Endodermal cell (in vitro differentiated cells): ENCODE measurements around the gene FLCN. TPM values are rescaled to one million over a fixed set of nuclear protein-coding genes. Genes with fewer than 3 reads are reported as not detected.
"Not testable (repeated sequence)": the region's sequence is repeated elsewhere in the genome, so short reads cannot be mapped to it uniquely, and the experiment has no call there.

Experiments used
- DNase-seq: peaks from one replicate; pipeline ENCODE4 v3.0.0-alpha.2; 2017
- H3K27ac ChIP-seq: 2 replicates; pipeline ENCODE4 v1.5.1; 2013; ENCODE audit warnings: mild to moderate bottlenecking, low read depth, low read length, moderate library complexity
- H3K27me3 ChIP-seq: 2 replicates; pipeline ENCODE4 v1.6.1; 2013; ENCODE audit warnings: mild to moderate bottlenecking, low read length, moderate library complexity; ENCODE audit not compliant: insufficient read depth, control insufficient read depth, poor library complexity, severe bottlenecking
- H3K36me3 ChIP-seq: 2 replicates; pipeline ENCODE4 v1.7.0; 2013; ENCODE audit warnings: mild to moderate bottlenecking, low read length, moderate library complexity; ENCODE audit not compliant: control insufficient read depth, insufficient read depth
- H3K4me1 ChIP-seq: one replicate; pipeline ENCODE4 v1.7.0; 2013; ENCODE audit warnings: low read length; ENCODE audit not compliant: control insufficient read depth, insufficient read depth
- H3K4me3 ChIP-seq: 2 replicates; pipeline ENCODE4 v1.5.1; 2013; ENCODE audit warnings: mild to moderate bottlenecking, low read length, moderate library complexity
- H3K9ac ChIP-seq: 2 replicates; pipeline ENCODE4 v1.6.1; 2013; ENCODE audit warnings: mild to moderate bottlenecking, low read length, moderate library complexity; ENCODE audit not compliant: poor library complexity, severe bottlenecking; ENCODE audit errors: extremely low read depth
- H3K9me3 ChIP-seq: 2 replicates; pipeline ENCODE4 v1.6.1; 2013; ENCODE audit warnings: mild to moderate bottlenecking, low read length, moderate library complexity; ENCODE audit not compliant: control insufficient read depth
- H3K27ac Mint-ChIP-seq: 2 replicates; pipeline ENCODE4 v1.8.0; 2020; ENCODE audit warnings: mixed read lengths
- H3K27me3 Mint-ChIP-seq: 2 replicates; pipeline ENCODE4 v1.8.0; 2021; ENCODE audit warnings: mild to moderate bottlenecking, mixed read lengths; ENCODE audit not compliant: insufficient read depth
- H3K36me3 Mint-ChIP-seq: 2 replicates; pipeline ENCODE4 v1.8.0; 2020; ENCODE audit warnings: low read depth, mixed read lengths
- H3K4me1 Mint-ChIP-seq: 2 replicates; pipeline ENCODE4 v1.8.0; 2020; ENCODE audit warnings: mixed read lengths
- H3K4me3 Mint-ChIP-seq: 2 replicates; pipeline ENCODE4 v1.8.0; 2020; ENCODE audit warnings: mild to moderate bottlenecking, moderate library complexity, mixed read lengths
- H3K9me3 Mint-ChIP-seq: 2 replicates; pipeline ENCODE4 v1.8.0; 2020; ENCODE audit warnings: mild to moderate bottlenecking, mixed read lengths
- CTCF ChIP-seq: fragments of 200-600 bp; sonication (generic); conservative IDR thresholded peaks from 2 replicates; pipeline ENCODE4 v1.5.0; 2021; ENCODE audit warnings: antibody characterized with exemption, mild to moderate bottlenecking
- WGBS, 2 experiments: methylation state at CpG; one replicate each; pipeline versions ENCODE4 v1.1.5 to v1.1.7; 2013; ENCODE audit warnings: missing lambda C conversion rate in 2 of 2, mixed read lengths in 1 of 2; ENCODE audit not compliant: insufficient coverage in 1 of 2, insufficient read length in 1 of 2; 5-methylcytosine and 5-hydroxymethylcytosine counted together
- total RNA-seq, 2 donors: library from RNA; stranded (reverse); fragmentation: NEBNext Ultra II Directional in 1 of 2; extraction: Animal tissue kit (Norgen Biotek cat#: 25700) in 1 of 2; gene quantifications; 2 replicates in 1 of 2; 3 replicates in 1 of 2; pipeline ENCODE4 v1.2.1, GENCODE V29; 2021

FLCN gene
- total RNA-seq, 2 donors from 2014 or later: 41.8 to 47.2 TPM

GRCh38 chr17:17258011-17258410 lies 21.0 kb upstream of the FLCN start:
- Histone ChIP-seq H3K36me3 (peaks cover 80% of the 10 kb centered on the region), H3K27ac (no peak overlapping the region), H3K27me3 (no peaks in the 10 kb centered on the region), H3K4me3 (no peak overlapping the region), H3K9me3 (peaks cover 5% of the 10 kb centered on the region), H3K4me1 (no peaks in the 10 kb centered on the region), H3K9ac (no peak overlapping the region)
- Mint-ChIP-seq H3K27me3 (no peaks in the 10 kb centered on the region), H3K27ac (no peak overlapping the region), H3K9me3 (no peaks in the 10 kb centered on the region), H3K36me3 (peaks cover 73% of the 10 kb centered on the region), H3K4me1 (no peaks in the 10 kb centered on the region), H3K4me3 (no peak overlapping the region)
- no peak for DNase-seq
- WGBS, 2 experiments: 95 to 96% methylated on average over 7 of the region's 7 CpGs
- TF ChIP-seq CTCF: no peak

GRCh38 chr17:17256316-17256715 lies 19.3 kb upstream of the FLCN start:
- H3K9ac ChIP-seq: no peak overlapping the region
- DNase-seq: no peak
- H3K4me3 ChIP-seq: no peak overlapping the region
- no peaks in the 10 kb centered on the region for H3K27me3 ChIP-seq
- no peaks in the 10 kb centered on the region for H3K4me1 ChIP-seq
- Mint-ChIP-seq H3K9me3 (no peaks in the 10 kb centered on the region), H3K4me3 (no peak overlapping the region), H3K27ac (no peak overlapping the region), H3K27me3 (no peaks in the 10 kb centered on the region), H3K36me3 (peaks cover 81% of the 10 kb centered on the region), H3K4me1 (no peaks in the 10 kb centered on the region)
- H3K36me3 ChIP-seq: peaks cover 84% of the 10 kb centered on the region
- no peak for TF ChIP-seq CTCF
- H3K9me3 ChIP-seq: peaks cover 5% of the 10 kb centered on the region
- no peak overlapping the region for H3K27ac ChIP-seq
- WGBS, 2 experiments: 93 to 100% methylated on average over 1 of the region's 1 CpG

- H3K27ac Mint-ChIP-seq, DNase-seq, H3K9ac ChIP-seq, H3K9me3 ChIP-seq, H3K4me1 Mint-ChIP-seq, H3K4me1 ChIP-seq, H3K27ac ChIP-seq, H3K4me3 Mint-ChIP-seq, H3K27me3 Mint-ChIP-seq, H3K4me3 ChIP-seq, H3K9me3 Mint-ChIP-seq, H3K27me3 ChIP-seq: not testable (repeated sequence)
- peaks cover 80% of the 10 kb centered on the region for H3K36me3 ChIP-seq
- WGBS, 2 experiments: 90% methylated on average over 9 of the region's 11 CpGs; no CpG with 5 or more reads in 1 of the 2 experiments
- peaks cover 77% of the 10 kb centered on the region for H3K36me3 Mint-ChIP-seq
Measured at GRCh38 chr17:17255689-17256088, 18.7 kb upstream of the FLCN start.

GRCh38 chr17:17254036-17254435 lies 17.1 kb upstream of the FLCN start:
- Mint-ChIP-seq H3K4me3 (no peak overlapping the region), H3K27me3 (no peaks in the 10 kb centered on the region), H3K27ac (no peak overlapping the region), H3K4me1 (no peaks in the 10 kb centered on the region), H3K9me3 (no peaks in the 10 kb centered on the region), H3K36me3 (peaks cover 73% of the 10 kb centered on the region)
- H3K4me3 ChIP-seq: no peak overlapping the region
- TF ChIP-seq CTCF: no peak
- no peak overlapping the region for H3K9ac ChIP-seq
- peaks cover 5% of the 10 kb centered on the region for H3K9me3 ChIP-seq
- WGBS, 2 experiments: 80 to 94% methylated on average over 2 to 3 of the region's 3 CpGs
- no peak for DNase-seq
- no peaks in the 10 kb centered on the region for H3K4me1 ChIP-seq
- peaks cover 80% of the 10 kb centered on the region for H3K36me3 ChIP-seq
- H3K27ac ChIP-seq: no peak overlapping the region
- no peaks in the 10 kb centered on the region for H3K27me3 ChIP-seq
